H1 (cell line): Measurements from ENCODE around the gene LDLRAD4.

Experiments used
- CREB1 ChIP-seq: IDR thresholded peaks from 2 replicates; pipeline ENCODE4 v1.6.1; 2012; ENCODE audit warnings: inconsistent platforms
- PHF8 ChIP-seq: fragments of 200-600 bp; sonication (generic); conservative IDR thresholded peaks from 2 replicates; pipeline ENCODE4 v1.7.1; 2012; ENCODE audit warnings: low read depth, mild to moderate bottlenecking, inconsistent platforms, low read length, moderate library complexity
- POLR2A ChIP-seq, 2 experiments: IDR thresholded peaks; 1 replicate in 1 of 2; 2 replicates in 1 of 2; pipeline ENCODE4 v1.6.1; 2011; ENCODE audit warnings: low read depth in 2 of 2, low read length in 2 of 2, mild to moderate bottlenecking in 2 of 2; ENCODE audit errors: control extremely low read depth in 1 of 2
- RXRA ChIP-seq: IDR thresholded peaks from 2 replicates; pipeline ENCODE4 v1.6.1; 2011; ENCODE audit warnings: low read depth, mild to moderate bottlenecking, low read length, moderate library complexity; ENCODE audit not compliant: insufficient read depth
- SP1 ChIP-seq: IDR thresholded peaks from 2 replicates; pipeline ENCODE4 v1.6.1; 2011; ENCODE audit warnings: low read depth, low read length
- SRF ChIP-seq: IDR thresholded peaks from 2 replicates; pipeline ENCODE4 v1.6.1; 2011; ENCODE audit warnings: mild to moderate bottlenecking, low read depth, low read length, moderate library complexity

DNA sequence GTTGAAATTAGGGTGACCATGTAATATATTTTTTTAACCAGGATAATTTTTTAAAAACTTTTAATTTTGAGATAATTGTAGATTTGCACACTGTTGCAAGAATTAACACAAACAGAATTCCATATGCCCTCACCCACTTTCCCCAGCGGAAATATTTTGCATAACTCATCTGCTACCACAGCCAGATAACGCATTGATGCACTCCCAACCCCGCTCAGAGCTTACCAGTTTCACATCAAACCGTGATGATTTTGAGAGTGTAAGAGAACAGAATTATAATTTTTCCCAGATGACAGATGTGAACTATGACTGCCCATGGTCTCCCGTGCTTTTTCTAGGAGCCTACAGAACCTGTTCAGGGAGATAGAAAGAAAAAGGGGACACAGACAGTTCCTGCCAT lies 35.2 kb upstream of the LDLRAD4 start:
- no peak for TF ChIP-seq CREB1
- no peak for TF ChIP-seq RXRA
- no peak for TF ChIP-seq PHF8
- no peak for TF ChIP-seq SP1
- no peak for TF ChIP-seq POLR2A (IDR thresholded peaks at IDR 0.05; ENCODE audit: control extremely low read depth in 1 of 2, low read depth in 2 of 2, low read length in 2 of 2)
- TF ChIP-seq SRF = no peak
